ENCODE data around the gene SMYD2. TPM values are rescaled to one million over a fixed set of nuclear protein-coding genes. Genes with fewer than 3 reads are reported as not detected.

The SMYD2 gene
- polyA plus RNA-seq, 5 donors = 61.1 to 82.7 (median 68.8) TPM

DNA sequence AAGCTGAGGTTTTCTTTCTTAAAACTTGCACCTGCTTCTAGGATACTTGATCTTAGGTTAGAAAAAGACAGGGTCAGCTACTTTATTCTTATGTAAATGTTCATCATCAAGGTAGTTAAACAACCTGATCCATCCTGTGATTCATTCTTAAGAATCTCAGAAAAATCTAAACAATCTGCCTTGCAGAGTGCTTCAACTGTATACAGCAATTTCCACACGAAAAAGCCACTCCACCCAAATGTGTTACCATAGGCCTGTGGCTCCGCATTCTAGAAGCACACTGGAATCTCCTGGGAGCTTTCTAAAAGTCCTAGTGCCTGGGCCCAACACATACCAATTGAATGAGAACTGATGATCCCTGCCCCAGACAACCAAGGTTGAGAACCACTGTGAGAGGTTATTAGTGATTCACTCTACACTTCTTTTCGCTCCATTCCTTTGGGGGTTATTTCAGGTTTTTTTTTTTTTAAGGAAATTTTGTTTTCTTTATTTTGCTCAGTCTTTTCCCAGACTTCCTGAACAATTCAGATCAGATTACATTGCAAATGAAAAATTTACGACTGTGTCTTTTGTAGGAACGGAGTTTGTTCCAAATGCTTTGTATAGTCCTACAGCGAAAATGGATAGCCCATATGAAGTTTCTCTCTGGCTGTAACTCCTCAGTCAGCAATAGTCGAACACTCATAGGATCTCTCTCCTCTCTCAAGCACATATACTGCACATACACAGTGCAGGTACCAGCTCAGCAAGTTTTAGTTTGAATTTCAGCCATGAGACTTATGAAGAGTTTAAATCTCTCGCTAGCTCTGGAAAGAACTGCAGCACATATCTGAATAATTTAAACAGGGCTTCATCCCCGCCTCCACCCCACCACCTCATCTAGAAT lies 16.1 kb downstream of the SMYD2 start:
- no peak for DNase-seq

GRCh38 chr1:214300149-214300780 lies 19.3 kb downstream of the SMYD2 start:
- no peak for DNase-seq

- no peak for DNase-seq
Observed at GRCh38 chr1:214301526-214301925, 20.6 kb downstream of the SMYD2 start.

- DNase-seq = no peak
Observed at GRCh38 chr1:214303141-214303930, 22.4 kb downstream of the SMYD2 start.

GRCh38 chr1:214305164-214305751 lies 24.3 kb downstream of the SMYD2 start:
- no peak for DNase-seq

DNA sequence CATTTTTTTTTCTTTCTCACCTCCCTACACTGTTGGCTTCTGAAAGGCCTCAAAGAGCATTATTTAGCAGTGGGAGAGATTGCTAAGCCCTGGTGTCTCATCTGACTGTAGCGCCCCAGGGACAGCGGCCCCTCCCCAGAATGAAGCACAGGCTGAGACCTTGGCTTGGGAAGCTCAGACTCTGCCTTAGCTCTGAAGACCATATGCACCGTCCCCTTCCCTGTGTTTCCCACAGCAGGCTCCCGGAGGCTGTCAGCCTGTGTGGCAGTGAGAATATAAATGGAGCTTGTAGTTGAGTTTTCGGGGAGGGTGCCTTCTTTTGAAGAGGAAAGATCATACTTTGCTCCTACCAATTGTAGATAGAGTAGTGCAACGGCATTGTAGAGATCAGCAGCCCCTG lies 25.3 kb downstream of the SMYD2 start:
- no peak for DNase-seq

- no peak for DNase-seq
Observed at GRCh38 chr1:214310010-214310409, 29.1 kb downstream of the SMYD2 start.

DNA sequence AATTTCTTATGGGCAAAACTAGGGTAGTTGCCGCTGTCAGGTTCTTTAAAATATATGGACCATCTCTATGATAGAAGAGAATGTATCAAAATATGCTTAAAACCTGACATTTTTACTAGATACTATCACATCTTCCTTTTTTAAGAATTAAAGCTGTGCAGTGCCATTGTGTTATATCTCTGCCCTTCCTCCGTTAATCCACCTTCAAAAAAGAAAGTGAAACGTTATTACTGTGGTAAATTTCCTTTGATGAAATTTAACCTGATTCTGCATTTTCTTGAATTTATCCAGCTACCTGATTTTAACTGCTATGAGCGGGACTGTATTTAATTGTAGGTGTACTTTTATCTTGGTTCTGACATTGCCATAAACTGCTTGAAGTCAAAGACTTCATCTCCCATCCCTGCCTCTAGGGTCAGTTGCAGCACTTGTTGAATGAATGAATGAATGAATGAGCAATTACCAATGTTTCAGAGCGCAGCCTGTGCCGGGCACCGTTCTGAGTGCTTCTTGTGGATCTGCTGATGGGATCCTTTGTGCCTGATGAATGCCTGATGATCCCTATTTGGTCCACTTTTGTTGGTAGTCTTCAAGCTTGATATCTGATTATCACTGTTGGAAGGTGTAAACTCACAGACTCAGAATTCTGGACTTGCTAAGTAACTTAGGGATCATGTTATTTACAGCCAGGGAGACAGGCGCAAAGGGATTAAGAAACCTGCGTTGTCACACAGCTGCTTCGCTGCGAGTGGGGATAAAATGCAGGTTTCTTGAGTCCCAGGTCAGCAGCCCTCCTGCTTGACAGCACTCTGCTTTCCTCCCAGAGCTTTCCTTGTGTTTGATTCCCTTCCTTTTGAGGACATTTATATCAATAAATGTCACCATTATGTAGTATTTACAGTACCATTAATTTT lies 30.1 kb downstream of the SMYD2 start:
- no peak for DNase-seq

GRCh38 chr1:214312530-214313051 lies 31.6 kb downstream of the SMYD2 start:
- no peak for DNase-seq

DNA sequence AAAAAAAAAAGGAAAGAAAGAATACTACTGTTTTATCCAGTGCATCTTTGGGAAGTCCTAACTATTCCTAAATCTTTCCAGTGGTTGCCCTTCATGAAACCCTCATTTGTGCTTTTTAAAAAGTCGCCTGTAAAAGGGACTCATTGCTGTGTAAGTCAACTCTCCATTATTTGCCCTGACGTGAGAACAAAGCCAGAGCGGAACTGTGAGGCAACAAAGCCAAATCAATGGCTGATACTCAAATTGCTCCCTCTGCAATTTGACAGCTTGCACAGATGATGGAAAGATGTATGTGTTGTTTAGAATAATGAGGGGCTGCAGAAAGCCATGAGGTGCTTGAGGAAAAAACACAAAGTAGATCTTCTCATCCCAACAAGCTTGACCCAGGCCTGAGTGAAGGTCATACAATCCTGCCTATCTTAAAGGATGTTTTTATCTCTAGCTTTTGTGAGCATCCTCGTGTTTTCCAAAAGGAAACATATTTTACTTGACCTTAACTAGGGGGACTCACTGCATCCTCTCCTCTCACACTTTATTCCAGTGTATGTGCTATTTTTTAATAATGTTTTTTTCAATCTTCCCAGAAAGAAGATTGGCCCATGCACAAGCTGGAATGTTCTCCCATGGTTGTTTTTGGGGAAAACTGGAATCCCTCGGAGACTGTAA lies 33.4 kb downstream of the SMYD2 start:
- DNase-seq = no peak

DNA sequence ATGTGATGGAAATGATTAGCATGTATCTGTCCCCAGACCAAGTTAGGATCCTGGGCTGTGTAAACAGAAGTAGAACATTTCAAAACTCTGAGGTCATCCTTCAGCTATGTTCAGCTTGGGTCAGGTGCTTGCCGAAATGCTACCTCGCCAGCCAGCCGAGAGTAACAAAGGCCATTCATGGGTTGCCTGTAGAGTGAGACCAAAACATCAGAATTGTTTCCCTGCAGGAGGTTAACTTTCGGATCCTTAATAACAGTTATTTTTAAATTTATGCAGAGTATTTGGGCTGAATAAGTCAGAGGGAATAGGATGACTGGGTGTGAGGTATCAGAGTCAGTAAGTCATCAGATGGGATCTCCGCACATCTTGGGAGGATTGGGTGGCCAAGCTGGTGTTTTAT lies 35.6 kb downstream of the SMYD2 start:
- no peak for DNase-seq

GRCh38 chr1:214317300-214317699 lies 36.3 kb downstream of the SMYD2 start:
- no peak for DNase-seq

- no peak for DNase-seq
Observed at GRCh38 chr1:214317734-214318133, 36.8 kb downstream of the SMYD2 start.

DNA sequence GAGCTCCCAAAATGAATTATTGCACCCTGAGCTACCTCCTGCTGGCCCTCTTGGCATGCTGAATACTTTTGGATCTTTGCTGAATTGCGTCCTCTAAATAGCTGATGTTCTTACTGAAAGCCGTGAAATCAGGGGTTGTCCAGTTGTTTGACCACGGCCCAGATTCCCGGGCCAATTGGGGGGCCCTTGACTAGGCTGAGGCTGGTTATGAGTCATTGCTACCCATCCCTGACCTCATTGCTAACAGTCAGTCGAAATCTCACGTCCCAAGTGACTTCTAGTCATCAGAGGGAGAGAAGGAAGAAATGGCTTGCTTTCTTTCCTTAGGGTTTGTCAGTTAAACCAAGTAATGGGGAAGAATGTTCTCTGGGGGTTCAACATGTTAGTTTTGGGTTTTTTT lies 37.4 kb downstream of the SMYD2 start:
- no peak for DNase-seq

GRCh38 chr1:214318956-214319736 lies 38.2 kb downstream of the SMYD2 start:
- no peak for DNase-seq

GRCh38 chr1:214319938-214320337 lies 39.0 kb downstream of the SMYD2 start:
- DNase-seq = no peak

DNA sequence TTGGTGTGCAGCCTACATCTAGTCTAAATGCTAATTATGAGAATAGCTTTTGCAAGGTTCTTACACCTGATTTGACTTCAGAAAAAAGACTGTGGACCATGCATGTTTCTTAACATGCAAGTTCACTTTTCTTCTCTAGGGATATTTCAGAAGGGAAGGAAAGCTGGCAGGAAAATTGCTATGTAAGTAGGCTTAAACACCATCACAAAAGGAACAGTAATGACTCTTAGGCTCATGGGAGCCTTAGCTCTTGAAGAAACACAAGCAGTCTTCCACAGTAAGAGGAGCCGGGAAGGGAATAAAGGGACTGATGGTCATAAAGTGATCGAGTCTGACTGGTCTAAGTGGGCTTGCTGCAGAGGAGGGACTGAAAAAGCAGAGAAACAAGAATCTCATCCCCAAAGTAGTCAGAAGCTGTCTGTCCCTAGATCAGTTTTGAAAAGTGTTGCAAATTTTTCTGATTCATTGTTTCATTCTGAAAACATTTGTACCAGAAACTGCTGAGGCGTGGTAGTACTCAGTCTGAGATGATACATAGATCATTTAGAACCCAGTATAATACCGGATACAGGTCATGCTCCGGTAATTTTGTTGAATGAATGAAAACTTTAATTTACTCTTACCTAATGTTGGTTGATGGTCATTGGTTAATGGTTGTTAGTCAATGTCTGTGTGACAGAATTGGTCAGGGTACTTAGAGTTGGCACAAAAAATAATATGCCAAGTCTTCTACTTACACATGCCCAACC lies 40.9 kb downstream of the SMYD2 start:
- no peak for DNase-seq

Data from right lung (tissue), 5 donors.